HG03571 (cell line): Measurements from ENCODE around the gene JHY.
"Not testable (repeated sequence)": the region's sequence is repeated elsewhere in the genome, so short reads cannot be mapped to it uniquely, and the experiment has no call there.

Experiments
- ATAC-seq: cut with Tn5 transposase; IDR thresholded peaks from one replicate; pipeline ENCODE4 v1.9.1; 2021; ENCODE audit not compliant: unreplicated experiment

JHY gene

DNA sequence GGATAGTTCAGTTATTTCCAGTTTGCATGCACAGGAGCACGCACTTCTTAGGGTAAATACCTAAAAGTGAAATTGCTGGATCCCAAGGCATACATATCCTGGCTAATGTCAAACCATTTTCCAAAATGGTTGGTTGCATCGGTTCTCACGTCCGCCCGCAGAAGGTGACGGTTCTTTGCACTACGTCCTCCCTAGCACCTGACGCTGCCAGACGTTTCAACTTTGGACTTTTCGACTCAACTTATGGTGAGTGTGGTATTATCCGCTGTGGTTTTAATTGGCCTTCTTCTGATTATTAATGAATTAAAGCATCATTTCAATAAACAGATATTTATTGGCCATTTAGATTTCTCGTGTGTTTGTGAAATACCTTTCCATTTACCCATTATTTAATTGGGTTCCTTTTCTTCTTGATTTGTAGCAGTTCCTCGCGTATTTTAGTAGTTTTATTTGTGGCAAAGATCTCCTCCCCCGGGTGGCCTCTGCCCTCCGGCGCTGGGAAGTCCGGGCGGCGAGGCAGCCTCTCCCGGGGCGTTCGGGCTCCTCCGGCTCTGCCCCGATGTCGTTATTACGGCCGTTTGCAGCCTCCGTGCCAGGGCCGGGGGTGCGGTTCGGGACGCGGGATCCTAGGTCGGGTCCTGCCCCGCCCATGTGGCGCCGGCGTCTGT lies at the start of gene JHY:
Gene JHY, plus strand, starts transcription at position 571 of the 668 bp plus-strand sequence. CDS start 3,091 bp downstream, outside the sequence.
- peak; percentile 20 for ATAC-seq

- no peak for ATAC-seq
Observed at GRCh38 chr11:122833846-122834464, 48.6 kb upstream of the JHY start.

- no peak for ATAC-seq
Observed at GRCh38 chr11:122836916-122837315, 45.6 kb upstream of the JHY start.

DNA sequence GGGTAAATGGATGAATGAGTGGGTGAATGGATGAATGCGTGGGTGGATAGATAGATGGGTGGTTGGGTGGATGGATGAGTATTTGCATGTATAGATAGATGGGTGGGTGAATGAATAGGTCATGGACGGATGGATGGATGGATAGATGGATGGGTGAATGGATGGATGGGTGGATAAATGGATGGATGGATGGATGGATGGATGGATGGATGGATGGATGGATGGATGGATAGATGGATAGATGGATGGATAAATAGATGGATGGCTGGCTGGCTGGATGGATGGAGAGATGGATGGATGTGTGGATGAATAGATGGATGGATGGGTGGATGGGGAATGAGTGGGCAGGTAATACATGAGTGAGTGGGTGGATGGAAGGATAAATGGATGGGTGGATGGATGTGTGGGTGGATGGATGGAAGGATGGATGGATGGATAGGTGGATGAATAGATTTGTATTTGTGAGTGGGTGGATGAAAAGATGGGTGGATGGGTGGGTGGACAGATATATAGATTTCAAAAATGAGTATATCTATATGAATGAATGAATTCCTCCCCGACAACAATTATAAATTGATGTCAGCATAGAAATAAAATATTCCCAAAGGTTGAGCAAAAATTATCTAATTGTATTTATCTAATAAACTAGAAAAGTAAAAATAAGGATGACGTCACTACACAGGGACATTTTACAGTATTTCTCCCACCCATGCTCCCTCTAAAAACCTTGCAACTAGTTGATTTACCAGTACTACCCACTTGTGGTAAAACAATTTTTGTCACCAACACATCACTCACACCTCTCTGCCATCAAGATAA lies 44.8 kb upstream of the JHY start:
- ATAC-seq = no peak

- peak; percentile 52 for ATAC-seq
Observed at GRCh38 chr11:122843281-122844141, 39.0 kb upstream of the JHY start.

DNA sequence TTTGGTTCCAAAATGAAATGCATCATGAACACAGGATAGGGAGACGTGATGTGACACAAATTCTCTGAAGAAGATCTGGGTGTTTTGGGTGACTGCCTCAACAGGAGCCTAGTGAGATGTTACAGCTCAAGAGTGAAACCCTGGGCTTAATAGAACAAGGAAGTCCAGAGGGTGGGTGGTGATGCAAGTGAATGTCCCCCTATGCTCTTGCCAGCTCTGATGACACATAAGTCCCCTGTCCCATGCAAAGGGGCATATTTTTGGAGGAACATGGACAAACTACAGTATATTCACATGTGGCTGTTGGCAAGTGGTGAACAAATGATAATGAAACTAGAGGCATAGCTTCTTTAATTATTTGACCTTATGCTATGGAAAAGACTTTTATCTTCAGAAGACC lies 35.1 kb upstream of the JHY start:
- no peak for ATAC-seq

DNA sequence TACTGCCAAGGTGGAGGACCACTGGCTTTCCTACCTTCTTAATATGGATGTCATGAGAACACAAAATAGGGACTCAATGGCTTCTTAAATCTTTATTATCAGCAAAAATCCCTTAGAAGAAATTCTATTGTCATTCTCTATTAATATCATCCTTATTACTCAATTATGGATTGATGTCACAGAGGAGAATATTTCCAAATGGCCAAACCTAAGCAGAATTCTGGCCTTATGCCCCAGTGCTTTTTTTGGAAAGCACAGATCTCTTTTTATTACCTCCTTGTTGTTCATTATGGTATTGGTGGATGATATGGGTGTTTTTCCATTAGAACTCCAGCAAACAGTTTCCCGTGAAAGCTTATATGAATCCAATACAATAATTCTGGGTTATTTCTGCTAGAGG lies 34.4 kb upstream of the JHY start:
- no peak for ATAC-seq

- no peak for ATAC-seq
Observed at GRCh38 chr11:122850076-122850631, 32.4 kb upstream of the JHY start.

DNA sequence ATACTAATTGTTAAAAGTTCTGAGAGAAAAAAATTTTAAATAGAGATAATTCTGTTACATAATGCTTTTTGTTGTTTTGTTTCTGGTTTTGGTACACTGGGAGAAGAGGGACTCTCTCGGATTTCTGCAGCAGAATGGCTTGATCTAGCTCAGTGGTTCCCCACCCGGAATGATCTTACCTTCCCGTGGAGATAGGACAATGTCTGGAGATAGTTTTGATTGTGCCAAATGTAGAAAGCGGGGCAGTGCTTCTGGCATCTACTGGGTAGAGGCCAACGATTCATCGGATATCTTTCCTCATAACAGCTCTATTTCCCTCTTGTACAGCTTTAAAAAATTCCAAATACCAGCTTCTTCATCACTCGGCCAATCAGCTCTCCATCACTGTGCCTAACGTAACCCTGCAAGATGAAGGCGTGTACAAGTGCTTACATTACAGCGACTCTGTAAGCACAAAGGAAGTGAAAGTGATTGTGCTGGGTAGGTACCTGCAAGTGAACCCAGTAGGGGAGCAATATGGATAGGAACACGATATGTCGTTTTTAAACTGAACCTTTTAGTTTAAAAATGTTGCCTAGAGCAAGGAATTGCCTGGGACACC lies 31.1 kb upstream of the JHY start:
- no peak for ATAC-seq

DNA sequence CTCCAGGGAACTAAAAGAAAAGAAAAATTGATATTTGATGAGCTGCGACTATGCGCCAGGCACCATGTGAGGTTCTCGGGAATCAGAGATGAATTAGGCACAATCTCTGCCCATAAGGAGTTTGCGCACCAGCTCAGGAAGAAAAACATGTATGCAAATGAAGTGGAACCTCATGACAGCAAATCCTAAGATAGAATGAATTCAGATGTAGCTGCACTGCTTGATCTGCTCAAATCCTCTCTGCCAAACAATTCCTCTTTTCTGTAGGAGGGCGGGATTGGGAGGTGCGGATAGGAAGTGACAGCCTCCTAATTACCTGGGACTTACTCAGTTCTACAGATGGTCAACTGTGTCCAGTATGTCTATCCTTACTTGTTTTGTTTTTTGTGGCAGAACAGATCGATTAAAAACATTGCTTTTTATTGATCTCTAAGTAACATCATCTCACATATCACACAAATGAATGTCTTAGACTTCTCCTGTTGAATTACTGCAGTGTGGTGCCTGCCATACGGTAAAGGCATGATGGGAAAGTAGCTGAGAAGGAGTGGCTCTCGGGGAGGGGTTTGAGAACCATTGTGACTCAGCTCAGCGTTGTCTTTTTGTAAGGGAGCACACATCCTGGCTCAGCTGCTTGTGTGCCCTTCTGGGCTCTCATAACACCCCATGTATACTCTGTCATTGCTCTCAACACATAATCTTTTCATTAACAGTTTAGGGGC lies 30.3 kb upstream of the JHY start:
- no peak for ATAC-seq

DNA sequence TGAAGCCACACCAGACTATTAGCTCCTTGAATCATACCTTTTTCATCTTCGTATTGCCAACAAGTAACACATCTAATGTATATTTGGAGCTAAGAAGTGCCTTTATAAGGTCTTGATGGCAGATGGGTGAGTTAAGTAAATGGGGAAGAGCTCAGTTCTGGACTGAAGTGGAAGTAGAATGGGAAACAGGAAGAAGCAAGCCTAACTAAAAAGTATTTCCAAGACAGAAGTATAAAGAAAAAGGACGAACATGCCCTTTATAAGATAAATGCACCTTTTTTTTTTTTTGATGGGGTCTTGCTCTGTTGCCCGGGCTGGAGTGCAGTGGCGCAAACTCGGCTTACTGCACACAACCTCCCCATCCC lies 29.8 kb upstream of the JHY start:
- ATAC-seq = no peak

DNA sequence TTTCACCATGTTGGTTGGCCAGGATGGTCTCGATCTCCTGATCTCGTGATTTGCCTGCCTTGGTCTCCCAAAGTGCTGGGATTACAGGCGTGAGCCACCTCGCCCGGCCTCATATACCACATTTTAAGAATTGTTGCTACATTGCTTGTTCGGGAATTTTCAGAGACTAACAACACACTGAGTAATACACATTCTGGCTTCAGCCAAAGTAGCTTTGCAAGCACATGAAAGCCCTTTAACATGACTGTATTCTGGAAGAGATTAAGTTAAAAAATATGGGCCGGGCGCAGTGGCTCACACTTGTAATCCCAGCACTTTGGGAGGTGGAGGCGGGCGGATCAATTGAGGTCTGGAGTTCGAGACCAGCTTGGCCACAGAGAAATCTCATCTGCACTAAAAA lies 29.3 kb upstream of the JHY start:
- ATAC-seq = no peak

GRCh38 chr11:122853971-122854446 lies 28.6 kb upstream of the JHY start:
- no peak for ATAC-seq

GRCh38 chr11:122861631-122862030 lies 20.9 kb upstream of the JHY start:
- no peak for ATAC-seq

GRCh38 chr11:122862091-122862490 lies 20.5 kb upstream of the JHY start:
- ATAC-seq = no peak

GRCh38 chr11:122863154-122863553 lies 19.4 kb upstream of the JHY start:
- not testable (repeated sequence) for ATAC-seq

DNA sequence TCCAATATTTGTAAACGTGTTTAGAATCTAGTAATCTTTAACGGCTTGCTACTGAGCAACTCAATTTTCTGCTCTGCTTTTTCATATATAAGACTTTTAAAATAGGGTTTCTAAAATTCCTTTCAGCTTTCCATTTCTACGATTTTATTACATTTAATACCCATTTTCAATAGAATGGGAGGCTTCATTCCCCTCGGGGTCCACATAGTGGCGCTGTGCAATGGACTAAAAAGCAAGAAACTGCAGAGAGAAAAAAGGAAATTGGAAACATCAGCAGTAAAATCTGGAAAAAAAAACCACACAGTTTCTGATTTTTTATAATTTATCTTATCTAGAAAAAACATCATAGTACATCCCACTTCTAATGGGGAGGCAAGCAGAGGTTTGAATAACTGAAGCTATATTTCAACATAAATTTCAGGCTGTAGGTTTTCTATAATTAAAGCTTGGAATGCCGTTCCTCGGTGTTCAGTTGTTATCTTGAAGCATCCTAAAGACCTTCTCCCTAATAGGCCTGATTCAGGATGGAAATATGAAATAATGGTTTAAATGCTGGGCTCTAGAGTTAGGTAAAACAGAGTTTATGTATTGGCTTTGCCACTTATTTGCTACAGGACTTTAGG lies 18.7 kb upstream of the JHY start:
- no peak for ATAC-seq

- ATAC-seq = no peak
Observed at GRCh38 chr11:122864386-122865115, 18.0 kb upstream of the JHY start.

DNA sequence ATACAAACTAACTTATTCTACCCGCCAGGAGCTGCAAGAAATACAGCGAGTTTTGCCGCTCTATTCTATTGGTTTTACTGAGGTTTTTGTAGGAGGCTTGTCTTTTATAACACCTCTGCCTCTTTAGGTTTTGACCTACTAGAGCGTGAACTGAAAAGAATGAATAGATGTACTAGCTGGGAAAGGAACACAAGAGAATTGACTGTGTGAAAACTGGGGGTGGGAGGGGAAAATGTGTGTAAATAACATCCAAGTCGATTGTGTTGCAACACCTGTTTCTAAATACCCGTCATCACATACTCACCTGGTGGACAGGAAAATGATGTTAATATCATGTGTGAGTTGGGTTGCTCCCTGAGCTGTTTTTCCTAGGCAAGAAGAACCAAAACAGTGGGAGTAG lies 12.9 kb upstream of the JHY start:
- no peak for ATAC-seq
